Dedifferentiated amniotic fluid mesenchymal stem cell (primary cell): Measurements from ENCODE around the gene FLAD1.

ENCODE experiments used
- DNase-seq: peaks from one replicate; pipeline ENCODE4 v3.0.0-alpha.2; 2016; ENCODE audit errors: extremely low spot score

FLAD1 gene

DNA sequence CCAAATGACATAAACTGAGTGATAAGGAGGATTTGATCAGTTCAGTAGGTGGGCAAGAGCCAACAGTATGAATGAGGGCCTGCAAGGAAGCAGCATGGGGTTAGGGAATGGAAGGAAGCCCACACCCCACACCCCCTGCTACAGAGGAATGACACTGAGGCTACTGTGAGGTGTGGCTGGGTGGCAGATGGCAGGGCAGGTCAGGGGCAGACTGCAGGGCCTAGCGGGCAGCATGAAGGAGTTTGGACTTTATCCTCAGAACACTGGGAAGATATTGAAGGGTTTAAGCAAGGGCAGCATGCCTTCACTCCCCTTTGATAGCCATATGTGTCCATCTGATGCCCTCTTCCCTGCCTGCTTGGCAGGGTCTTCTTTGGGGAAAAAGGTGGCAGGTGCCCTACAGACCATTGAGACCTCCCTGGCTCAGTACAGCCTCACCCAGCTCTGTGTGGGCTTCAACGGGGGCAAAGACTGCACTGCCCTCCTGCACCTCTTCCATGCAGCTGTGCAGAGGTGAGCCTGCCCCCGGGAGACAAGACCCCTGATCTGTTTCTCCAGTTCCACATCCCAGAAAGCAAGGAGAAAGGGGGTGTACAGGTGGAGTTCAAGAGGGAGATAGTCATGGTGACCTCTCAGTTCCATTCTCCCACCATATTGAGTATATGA lies 6.2 kb downstream of the FLAD1 start:
- DNase-seq, result no peak

GRCh38 chr1:154990276-154990675 lies 7.1 kb downstream of the FLAD1 start:
- DNase-seq, result no peak

GRCh38 chr1:154992721-154993571 lies 9.8 kb downstream of the FLAD1 start:
- DNase-seq, result no peak

DNA sequence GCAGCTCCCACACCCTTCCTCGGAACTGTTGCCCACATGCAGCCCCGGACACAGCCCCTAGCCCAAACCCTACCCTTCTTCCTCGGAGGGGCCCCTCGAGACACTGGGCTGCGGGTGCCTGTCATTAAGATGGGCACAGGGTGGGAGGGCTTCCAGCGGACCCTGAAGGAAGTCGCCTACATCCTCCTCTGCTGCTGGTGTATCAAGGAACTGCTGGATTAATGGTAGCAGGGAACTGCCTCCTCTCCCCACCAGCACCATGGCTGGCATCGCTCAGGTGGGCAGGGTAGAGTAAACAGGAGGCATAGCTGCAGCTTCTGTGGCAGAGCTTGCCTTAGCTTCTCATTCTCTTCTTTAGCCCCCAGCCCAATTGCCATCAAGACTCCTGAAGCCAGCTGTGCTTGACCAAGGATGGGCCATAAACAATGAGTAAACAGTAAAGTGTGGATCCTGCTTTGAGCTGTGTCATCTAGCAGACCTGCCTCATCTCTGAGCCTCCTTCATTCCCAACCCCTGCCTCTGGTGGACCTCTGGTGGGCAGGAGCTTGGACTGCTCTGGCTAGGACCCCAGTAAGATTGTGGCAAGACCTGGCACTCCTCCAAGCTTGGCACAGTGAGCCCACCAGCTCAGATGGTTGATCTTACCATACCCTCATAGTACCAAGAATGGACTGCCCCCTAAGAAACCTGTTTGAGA lies 10.6 kb downstream of the FLAD1 start, which contains the start of gene LENEP:
TSS of gene LENEP (plus strand) at position 15 of the 697 bp plus-strand sequence. CDS start at position 37, 22 bp downstream.
- DNase-seq, result no peak

GRCh38 chr1:154994269-154994587 lies 11.1 kb downstream of the FLAD1 start:
- no peak for DNase-seq

- DNase-seq, result no peak
These were observed 11.4 kb downstream of the FLAD1 start for GRCh38 chr1:154994591-154994990.

DNA sequence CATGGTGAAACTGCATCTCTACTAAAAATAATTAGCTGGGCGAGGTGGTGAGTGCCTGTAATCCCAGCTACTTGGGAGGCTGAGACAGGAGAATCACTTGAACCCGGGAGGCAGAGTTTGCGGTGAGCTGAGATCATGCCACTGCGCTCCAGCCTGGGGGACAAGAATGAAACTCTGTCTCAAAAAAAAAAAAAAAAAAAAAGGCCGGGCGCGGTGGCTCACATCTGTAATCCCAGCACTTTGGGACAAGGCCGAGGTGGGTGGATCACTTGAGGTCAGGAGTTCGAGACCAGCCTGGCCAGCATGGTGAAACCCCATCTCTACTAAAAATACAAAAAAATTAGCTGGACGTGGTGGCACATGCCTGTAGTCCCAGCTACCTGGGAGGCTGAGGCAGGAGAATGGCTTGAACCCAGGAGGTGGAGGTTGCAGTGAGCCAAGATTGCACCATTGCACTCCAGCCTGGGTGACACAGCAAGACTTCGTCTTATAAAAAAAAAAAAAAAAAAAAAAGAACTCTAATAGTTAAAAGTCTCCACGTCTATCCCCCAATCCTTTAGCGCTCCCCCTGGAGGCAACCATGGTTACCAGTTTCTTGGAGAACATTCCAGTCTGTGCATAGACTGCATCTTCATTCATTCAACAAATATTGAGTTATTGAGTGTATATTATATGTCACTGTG lies 12.3 kb downstream of the FLAD1 start:
- DNase-seq, result peak; percentile 74

GRCh38 chr1:154996966-154997701 lies 14.0 kb downstream of the FLAD1 start:
- DNase-seq, result no peak

- no peak for DNase-seq
These were observed 15.1 kb downstream of the FLAD1 start for GRCh38 chr1:154998201-154998780.

DNA sequence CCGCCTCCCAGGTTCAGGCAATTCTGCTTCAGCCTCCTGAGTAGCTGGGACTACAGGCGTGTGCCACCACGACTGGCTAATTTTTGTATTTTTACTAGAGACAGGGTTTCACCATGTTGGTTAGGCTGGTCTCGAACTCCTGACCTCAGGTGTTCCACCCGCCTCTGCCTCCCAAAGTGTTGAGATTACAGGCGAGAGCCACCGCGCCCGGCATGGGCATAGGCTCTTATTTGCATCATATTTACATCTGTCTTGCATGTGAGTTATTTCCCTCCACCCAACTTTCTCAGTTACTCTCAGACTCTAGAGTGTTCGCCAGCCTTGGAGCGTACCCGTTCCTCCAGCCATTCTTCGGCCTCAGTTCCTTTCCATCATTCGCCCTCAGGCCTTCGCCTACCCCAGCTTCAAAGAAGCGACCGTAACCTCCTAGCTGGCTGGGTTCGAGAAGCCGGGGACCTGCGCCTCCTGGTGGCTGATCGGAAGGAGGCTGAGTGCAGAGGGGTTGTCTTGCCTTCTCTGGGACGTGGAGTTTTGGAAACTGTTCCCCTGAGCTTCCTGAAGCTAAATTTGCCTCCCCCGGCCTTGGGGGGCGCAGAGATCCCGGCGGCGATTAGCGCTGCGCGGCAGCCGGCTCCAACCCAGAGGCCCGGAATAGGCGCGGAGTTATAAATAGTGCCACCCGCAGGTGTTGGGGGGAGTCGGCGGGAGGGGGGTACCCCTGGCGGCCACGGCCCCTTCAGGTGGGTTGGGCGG lies 15.8 kb downstream of the FLAD1 start:
- DNase-seq, result peak; percentile 54

DNA sequence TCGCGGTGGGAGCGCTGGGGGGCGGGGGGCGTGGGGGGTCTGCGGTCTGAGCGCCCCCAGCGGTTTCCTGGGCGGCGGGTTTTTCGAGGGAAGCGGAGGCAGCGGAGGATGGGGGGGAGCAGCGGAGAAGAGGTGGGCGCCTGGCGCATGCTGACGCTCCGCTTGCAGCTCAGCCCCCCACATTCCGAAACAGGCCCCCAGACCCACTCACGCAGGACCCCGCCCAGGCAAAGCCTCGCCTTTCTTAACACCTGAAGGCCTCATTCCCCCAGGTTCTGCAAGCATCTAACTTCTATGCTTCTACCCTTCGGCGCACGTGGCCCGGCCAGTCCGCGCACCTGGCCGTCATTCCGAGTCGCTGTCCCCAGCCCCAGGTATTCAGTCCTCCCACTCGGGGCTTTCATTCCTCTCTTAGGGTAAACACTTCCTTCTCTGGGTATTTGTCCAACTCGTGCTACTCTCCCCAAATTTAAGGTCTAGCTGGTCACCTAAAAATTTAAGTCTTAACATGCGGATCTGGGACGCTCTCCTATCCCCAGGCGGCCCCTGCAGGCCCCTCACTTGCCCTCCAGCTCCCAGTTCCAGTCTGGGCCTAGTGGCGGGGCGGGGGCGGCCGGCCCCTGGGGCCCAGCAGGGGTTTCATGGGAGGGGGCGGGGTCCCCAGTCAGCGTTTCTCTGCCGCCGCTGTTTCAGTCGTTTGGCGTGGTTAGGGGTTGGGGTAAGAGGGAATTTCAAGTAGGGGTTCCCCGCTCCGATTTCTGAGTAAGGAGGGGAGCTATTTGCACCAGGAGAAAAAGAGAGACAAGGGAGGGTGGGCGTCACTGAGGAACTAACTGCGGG lies 16.6 kb downstream of the FLAD1 start:
- no peak for DNase-seq

GRCh38 chr1:155000411-155000725 lies 17.2 kb downstream of the FLAD1 start:
- DNase-seq, result no peak

GRCh38 chr1:155000726-155001424 lies 17.7 kb downstream of the FLAD1 start:
- DNase-seq, result peak; percentile 70

GRCh38 chr1:155001425-155001674 lies 18.2 kb downstream of the FLAD1 start:
- no peak for DNase-seq

GRCh38 chr1:155001675-155002463 lies 18.7 kb downstream of the FLAD1 start:
- peak; percentile 99 for DNase-seq

DNA sequence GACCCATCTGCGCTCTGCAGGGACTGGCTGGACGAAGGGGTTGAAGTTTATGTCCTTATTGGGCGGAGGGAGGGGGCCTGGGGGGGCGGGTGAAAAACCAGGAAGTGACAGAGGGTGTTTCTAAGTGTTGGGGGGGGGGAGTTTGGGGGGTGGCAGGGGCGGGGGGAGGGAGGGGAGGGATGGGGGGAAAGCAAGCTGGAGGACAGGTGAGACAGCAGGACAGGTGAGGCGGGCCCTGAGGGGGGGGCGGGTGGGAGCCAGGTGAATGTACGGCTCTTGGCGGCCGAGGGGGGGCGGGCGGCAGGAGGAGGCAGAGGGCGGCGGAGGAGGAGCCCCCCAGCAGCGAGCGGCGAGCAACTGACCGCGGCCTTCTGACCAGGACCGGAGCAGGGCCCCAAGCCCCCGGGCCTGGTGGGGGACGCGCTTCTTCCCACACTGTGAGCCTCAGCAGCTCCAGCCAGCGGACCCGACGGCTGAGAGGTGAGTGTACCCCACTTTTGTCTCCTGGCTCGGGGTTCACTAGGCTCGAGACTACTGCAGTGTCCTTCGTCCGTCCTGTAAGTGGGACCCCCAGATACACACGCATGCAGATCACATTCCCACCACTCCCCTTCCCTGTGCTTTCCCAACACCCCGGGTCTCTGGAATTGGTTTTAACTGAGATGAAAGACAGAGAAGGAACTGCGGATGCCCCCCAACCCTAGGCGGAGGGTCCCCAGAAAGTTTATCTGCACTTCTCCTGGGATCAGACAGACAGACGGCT lies 19.5 kb downstream of the FLAD1 start, which contains the start of gene ZBTB7B:
TSS of gene ZBTB7B (plus strand) at position 339 of the 763 bp plus-strand sequence. CDS start 11,859 bp downstream, outside the sequence.
- DNase-seq, result no peak

GRCh38 chr1:155003227-155003765 lies 20.2 kb downstream of the FLAD1 start:
- DNase-seq, result no peak
